T47D (cell line): ENCODE results near the gene ZFP62.

Experiments used
- DNase-seq, 2 experiments: peaks; one replicate each; pipeline versions ENCODE4 v3.0.0 to v3.0.0-alpha.2; 2011 to 2012; ENCODE audit warnings: low read depth in 1 of 2, low spot score in 1 of 2
- JUND ChIP-seq: IDR thresholded peaks from 2 replicates; pipeline ENCODE4 v1.6.1; 2012; ENCODE audit warnings: low read depth
- in situ Hi-C: cut with HindIII; loops from 2 replicates; pipeline ENCODE4 v1.10.0; 2016; ENCODE audit warnings: low sequenced_read_pairs, low pct_unique_long_range_greater_than_20kb

ZFP62 gene

GRCh38 chr5:180808461-180809000, 52.5 kb downstream of the ZFP62 start:
- DNase-seq = no peak
- in situ Hi-C loops = no loop called here
- TF ChIP-seq JUND = no peak

GRCh38 chr5:180807654-180808414, 53.2 kb downstream of the ZFP62 start:
- in situ Hi-C loops = no loop called here
- no peak for DNase-seq
- TF ChIP-seq JUND = no peak

DNA sequence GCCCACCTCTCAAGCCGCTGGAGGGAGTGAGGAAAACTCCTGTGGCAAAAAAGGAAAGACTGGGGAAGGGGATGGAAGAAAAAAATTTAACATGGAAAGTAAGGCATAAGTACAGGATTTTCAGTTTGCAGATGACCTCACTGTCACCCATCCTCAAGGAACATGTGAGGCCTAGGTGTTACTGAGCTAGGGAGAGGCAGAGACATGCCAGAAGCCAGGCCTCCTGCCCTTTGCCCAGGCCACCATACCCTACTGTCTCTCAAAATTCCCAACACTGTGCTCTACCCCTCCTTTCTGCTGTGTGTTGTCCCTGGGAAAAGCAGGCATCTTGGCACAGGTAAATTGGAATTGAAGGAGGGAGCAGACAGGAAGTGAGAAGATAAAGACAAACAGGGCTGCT, 54.0 kb downstream of the ZFP62 start:
- DNase-seq = no peak
- in situ Hi-C loops = no loop called here
- no peak for TF ChIP-seq JUND

- no peak for TF ChIP-seq JUND
- DNase-seq = peak in 1 of 2 experiments; percentile 28
- in situ Hi-C loops = no loop called here
Measured at GRCh38 chr5:180806351-180807011, 54.6 kb downstream of the ZFP62 start.

GRCh38 chr5:180804129-180804618, 56.9 kb downstream of the ZFP62 start:
- no peak for TF ChIP-seq JUND

DNA sequence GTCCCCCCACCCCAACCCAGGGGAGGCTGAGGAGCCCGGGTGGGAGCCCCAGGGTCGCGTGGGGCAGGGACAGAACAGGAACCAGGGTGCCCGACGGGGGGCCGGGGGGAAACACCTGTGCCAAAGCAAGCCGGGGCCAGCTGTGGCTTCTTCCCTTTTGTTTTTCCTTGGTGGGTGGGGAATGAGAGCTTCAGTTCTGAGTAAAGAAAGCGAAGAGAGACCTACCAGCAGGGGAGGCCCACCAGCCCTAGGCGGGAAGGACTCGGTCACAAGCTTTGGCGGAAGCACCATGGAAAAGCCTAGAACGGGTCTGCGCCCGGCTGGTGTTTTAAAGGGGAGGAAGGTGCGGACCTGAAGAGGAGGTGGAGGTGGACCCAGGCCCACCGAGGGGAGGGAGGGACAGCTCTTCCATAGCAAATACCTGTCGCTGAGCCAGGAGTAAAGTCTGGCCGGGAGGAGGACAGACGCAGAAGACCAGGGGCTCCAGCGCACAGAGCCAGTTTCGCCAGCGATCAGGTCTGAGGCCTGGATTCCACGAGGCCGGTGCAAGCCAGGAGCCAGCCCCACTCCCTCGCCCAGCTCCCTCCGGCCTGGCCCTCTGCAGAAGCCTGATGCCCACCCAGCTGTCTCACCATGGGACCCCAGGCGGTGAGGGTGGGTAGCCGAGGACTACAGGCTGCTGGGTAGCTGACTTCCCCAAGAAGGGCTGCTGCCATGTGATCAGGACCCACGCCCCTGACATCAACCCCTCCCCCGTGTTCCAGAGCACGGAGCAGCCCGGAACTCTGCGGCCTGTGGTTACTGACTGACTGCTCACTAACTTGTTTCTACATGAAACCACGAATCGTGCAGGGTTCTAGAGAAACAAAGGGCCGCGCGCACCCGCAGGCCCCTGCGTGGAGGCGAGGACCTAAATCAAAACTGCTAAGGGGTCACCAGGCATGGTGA, 57.6 kb downstream of the ZFP62 start:
- DNase-seq = no peak
- no peak for TF ChIP-seq JUND
- in situ Hi-C loops = no loop called here

More at GRCh38 chr5:180804129-180804618, 56.9 kb downstream of the ZFP62 start:
- DNase-seq = no peak
- in situ Hi-C loops = no loop called here

DNA sequence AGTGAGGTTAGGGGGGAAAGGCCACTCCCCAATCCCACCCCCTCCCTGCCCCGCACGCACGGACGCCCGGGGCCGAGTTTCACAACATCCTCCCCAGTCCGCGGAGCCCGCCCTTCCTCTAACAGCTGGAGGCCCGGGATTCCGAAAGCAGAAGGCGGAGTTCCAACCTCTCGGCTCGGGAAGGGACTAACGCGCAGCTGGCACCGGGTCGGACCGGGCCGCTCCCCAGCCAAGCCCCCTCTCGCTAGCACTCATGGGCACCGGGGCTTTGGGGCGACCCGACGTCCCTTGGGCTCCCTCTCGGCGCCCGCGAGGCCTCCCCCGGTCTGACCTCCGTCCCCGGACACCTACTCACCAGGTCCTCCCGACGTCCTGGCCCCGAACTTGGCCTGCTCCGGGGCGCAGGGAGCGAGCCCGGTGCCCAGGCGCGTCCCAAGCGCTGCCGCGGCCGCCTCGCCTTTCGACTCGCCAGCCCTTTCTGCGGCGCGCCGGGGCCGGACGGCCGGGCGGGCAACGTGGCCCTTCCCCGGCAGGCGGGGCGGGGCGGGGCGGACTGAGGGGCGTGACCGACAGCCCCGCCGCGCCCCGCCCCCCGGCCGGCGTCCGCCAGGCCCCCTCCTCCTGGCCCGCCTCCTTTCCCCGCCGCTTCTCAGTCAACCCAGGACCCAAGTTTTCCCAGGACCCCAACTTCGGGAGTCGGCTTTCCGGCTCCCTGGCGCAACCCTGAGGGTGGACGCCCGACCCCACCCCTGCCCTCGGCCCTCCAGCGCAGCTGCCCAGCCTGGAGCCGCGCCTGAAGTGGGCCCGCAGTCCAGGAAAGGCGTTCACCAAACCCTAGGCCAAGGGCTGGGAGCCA, 58.5 kb downstream of the ZFP62 start, which contains the start of gene MGAT1:
Gene MGAT1, minus strand, starts transcription at position 482 of the 856 bp plus-strand sequence. CDS start 9,835 bp downstream, outside the sequence.
- TF ChIP-seq JUND = no peak
- peak; percentile 82 to 83 for DNase-seq
- in situ Hi-C loops = no loop called here

DNA sequence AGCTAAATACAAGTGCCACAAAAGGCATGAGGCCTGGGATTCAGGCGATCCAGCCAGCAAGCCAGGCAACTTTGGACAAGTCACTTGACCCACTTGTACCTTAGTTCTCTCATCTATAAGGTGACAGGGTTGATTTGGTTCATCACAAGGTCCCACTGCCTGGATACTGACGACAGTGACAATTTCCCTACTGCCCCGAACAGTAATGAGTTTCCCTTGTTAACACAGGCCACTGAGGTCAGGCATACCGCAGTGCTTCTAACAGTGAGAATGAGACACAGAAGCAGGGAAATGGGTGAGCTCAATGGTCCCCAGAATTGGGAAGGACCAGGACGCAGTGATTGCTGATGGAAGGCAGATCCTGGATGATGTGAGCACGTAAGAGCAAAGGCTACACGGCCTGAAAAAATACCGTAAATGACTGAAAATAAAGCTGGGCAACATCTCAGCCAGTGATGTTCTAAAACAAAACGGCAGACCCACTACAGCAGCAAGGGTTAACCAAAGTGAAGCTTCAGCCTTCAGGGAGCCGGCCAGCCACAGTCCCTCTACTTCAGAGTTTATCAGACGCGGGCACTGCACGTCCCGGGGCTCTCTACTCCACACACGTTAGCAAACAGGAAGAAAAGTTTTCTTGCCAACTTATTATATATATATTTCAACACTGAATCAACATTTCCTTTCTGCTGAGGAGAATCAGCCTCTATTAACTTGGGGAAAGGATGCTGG, 59.3 kb downstream of the ZFP62 start:
- TF ChIP-seq JUND = no peak
- no peak for DNase-seq
- in situ Hi-C loops = no loop called here

DNA sequence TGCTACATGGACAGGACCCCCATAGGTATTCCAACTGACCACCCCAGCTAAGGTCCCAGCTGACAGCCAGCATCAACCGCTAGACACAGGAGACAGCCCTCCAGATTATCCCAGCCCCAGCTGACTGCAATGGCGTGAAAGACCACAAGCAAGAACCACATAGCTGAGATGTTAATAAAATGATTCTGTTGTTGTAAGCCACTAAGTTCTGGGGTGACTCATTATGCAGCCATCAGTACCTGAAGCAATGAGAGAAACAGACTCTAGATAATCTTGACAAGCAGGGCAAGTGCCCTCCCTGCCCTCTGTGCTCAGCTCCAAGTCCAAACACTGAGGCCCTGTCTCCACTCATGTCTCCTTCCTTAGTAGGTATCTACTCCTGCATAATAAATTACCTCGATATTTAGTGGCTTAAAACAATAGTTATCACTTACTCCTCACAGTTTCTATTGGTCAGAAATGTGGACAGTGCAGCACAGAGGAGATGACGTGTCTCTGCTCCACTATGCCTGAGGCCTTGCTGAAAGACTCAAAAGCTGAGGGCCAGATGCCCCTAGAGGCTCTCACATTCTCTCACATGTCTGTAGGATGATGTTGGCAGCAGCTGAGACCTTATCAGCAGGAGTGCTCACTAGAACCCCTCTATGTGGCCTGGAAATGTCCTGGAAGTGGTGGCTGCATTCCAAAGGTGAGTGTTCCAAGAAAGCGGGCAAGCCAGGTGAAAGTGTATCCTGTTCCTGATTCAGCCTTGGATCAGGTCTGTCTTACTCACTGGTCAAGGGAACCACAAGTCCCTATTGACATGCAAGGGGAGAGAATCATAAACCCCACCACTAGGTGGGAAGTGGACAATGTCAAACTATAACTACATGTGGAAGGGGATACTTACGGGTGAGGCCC, 60.9 kb downstream of the ZFP62 start:
- in situ Hi-C loops = no loop called here
- TF ChIP-seq JUND = no peak
- DNase-seq = no peak

DNA sequence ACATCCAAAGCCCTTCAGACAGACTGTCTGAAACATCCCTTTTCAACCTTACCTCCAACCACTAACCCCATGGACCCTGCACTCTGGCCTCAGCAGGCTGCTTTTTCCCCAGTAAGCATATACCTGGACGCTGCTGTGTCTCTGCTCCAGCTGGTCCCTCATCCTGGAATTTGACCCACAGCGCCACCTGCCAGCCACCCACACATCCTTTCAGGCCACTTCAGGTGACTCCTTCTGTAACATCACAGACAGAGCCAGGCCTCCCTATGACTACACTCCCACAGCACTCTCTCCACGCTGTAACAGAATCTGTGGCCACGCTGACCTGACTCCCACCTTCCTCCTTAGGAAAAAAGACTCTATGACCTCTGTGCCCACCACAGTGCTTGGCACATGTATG, 61.9 kb downstream of the ZFP62 start:
- peak; percentile 53 to 72 for DNase-seq
- no peak for TF ChIP-seq JUND
- in situ Hi-C loops = no loop called here
